Measurements from ENCODE around the gene PLN.

Gene PLN

GRCh38 chr6:118577972-118578371 lies 29.9 kb downstream of the PLN start:
- Histone ChIP-seq H3K27me3 (replicated peaks in 2 of 5; ENCODE audit: control insufficient read depth in 4 of 5, insufficient read depth in 5 of 5, low read length in 4 of 5) (no peaks in the 10 kb centered on the region), H3K9me3 (ENCODE audit: control extremely low read depth in 1 of 5, control insufficient read depth in 4 of 5, insufficient read depth in 2 of 5, low read depth in 1 of 5, low read length in 4 of 5) (peaks cover 9 to 57% (median 26%) of the 10 kb centered on the region in 5 experiments), H3K27ac (ENCODE audit: insufficient read depth in 1 of 2, low read depth in 1 of 2, low read length in 2 of 2, poor library complexity in 1 of 2, severe bottlenecking in 2 of 2) (no peak overlapping the region), H3K36me3 (ENCODE audit: control insufficient read depth in 4 of 4, insufficient read depth in 4 of 4, low read length in 3 of 4) (peaks cover 0 to 14% (median 10%) of the 10 kb centered on the region in 4 experiments), H3K4me3 (ENCODE audit: control insufficient read depth in 1 of 7, extremely low read depth in 1 of 7, insufficient read depth in 4 of 7, low read depth in 2 of 7, low read length in 6 of 7) (no peak overlapping the region), H3K4me1 (ENCODE audit: control extremely low read depth in 1 of 4, control insufficient read depth in 4 of 4, insufficient read depth in 4 of 4, low read length in 3 of 4) (peaks cover 0 to 2% (median 0%) of the 10 kb centered on the region in 4 experiments)
- 33% methylated on average over 2 of the region's 4 CpGs for WGBS (ENCODE audit: insufficient coverage)
- no peak for DNase-seq
- CTCF ChIA-PET, result no interaction called here
- POLR2A ChIA-PET, result no interaction called here

DNA sequence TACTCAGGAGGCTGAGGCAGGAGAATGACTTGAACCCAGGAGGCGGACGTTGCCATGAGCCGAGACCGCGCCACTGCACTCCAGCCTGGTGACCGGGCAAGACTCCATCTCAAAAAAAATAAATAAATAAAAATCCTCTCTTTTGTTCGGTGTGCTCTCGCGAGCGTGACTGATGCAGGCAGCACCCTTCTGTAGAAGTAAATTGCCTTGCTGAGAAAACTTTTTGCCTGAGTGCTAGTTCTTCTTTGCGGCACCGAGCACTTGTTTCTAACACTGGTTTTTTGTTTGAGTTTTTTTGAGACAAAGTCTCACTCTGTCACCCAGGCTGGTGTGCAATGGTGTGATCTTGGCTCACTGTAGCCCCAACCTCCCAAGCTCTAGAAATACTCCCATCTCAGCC lies 30.5 kb downstream of the PLN start:
- POLR2A ChIA-PET, result no interaction called here
- DNase-seq, result peak in 2 of 3 donors; percentile 22 to 42
- 97% methylated on average over 9 of the region's 12 CpGs for WGBS (ENCODE audit: insufficient coverage)
- Histone ChIP-seq H3K27ac (ENCODE audit: insufficient read depth in 1 of 2, low read depth in 1 of 2, low read length in 2 of 2, poor library complexity in 1 of 2, severe bottlenecking in 2 of 2) (no peak overlapping the region), H3K27me3 (replicated peaks in 2 of 5; ENCODE audit: control insufficient read depth in 4 of 5, insufficient read depth in 5 of 5, low read length in 4 of 5) (no peaks in the 10 kb centered on the region), H3K4me3 (ENCODE audit: control insufficient read depth in 1 of 7, extremely low read depth in 1 of 7, insufficient read depth in 4 of 7, low read depth in 2 of 7, low read length in 6 of 7) (no peak overlapping the region), H3K4me1 (ENCODE audit: control extremely low read depth in 1 of 4, control insufficient read depth in 4 of 4, insufficient read depth in 4 of 4, low read length in 3 of 4) (peaks cover 0 to 2% (median 0%) of the 10 kb centered on the region in 4 experiments), H3K36me3 (ENCODE audit: control insufficient read depth in 4 of 4, insufficient read depth in 4 of 4, low read length in 3 of 4) (peaks cover 0 to 14% (median 10%) of the 10 kb centered on the region in 4 experiments), H3K9me3 (ENCODE audit: control extremely low read depth in 1 of 5, control insufficient read depth in 4 of 5, insufficient read depth in 2 of 5, low read depth in 1 of 5, low read length in 4 of 5) (peaks cover 7 to 56% (median 26%) of the 10 kb centered on the region in 5 experiments)
- CTCF ChIA-PET, result interaction anchor here (1.9 kb wide), 1 partner anchor 19 kb away, joined by 5 read pairs; no protein-coding TSS in a partner anchor

- POLR2A ChIA-PET, result no interaction called here
- H3K9me3 ChIP-seq (ENCODE audit: control extremely low read depth in 1 of 5, control insufficient read depth in 4 of 5, insufficient read depth in 2 of 5, low read depth in 1 of 5, low read length in 4 of 5), result peaks cover 2 to 44% (median 20%) of the 10 kb centered on the region in 5 experiments
- CTCF ChIA-PET, result interaction anchor here (0.8 to 2.3 kb wide), 14 partner anchors 12 to 298 kb away, joined by 3 to 10 read pairs (median 4); no protein-coding TSS in a partner anchor
Observed at GRCh38 chr6:118579786-118580185, 31.7 kb downstream of the PLN start.

GRCh38 chr6:118580585-118581419 lies 32.7 kb downstream of the PLN start:
- 56% methylated on average over 9 of the region's 10 CpGs for WGBS (ENCODE audit: insufficient coverage)
- Histone ChIP-seq H3K9me3 (ENCODE audit: control extremely low read depth in 1 of 5, control insufficient read depth in 4 of 5, insufficient read depth in 2 of 5, low read depth in 1 of 5, low read length in 4 of 5) (peaks cover 2 to 34% (median 12%) of the 10 kb centered on the region in 5 experiments), H3K4me1 (ENCODE audit: control extremely low read depth in 1 of 4, control insufficient read depth in 4 of 4, insufficient read depth in 4 of 4, low read length in 3 of 4) (peaks cover 0 to 2% (median 0%) of the 10 kb centered on the region in 4 experiments), H3K27ac (ENCODE audit: insufficient read depth in 1 of 2, low read depth in 1 of 2, low read length in 2 of 2, poor library complexity in 1 of 2, severe bottlenecking in 2 of 2) (no peak overlapping the region), H3K4me3 (ENCODE audit: control insufficient read depth in 1 of 7, extremely low read depth in 1 of 7, insufficient read depth in 4 of 7, low read depth in 2 of 7, low read length in 6 of 7) (no peak overlapping the region), H3K27me3 (replicated peaks in 2 of 5; ENCODE audit: control insufficient read depth in 4 of 5, insufficient read depth in 5 of 5, low read length in 4 of 5) (no peaks in the 10 kb centered on the region), H3K36me3 (ENCODE audit: control insufficient read depth in 4 of 4, insufficient read depth in 4 of 4, low read length in 3 of 4) (peaks cover 0 to 5% (median 1%) of the 10 kb centered on the region in 4 experiments)
- peak; percentile 64 to 84 (median 78) for DNase-seq
- ChIA-PET CTCF (interaction anchor here (0.7 to 2.3 kb wide), 18 partner anchors 9 to 316 kb away, joined by 3 to 10 read pairs (median 4); no protein-coding TSS in a partner anchor), POLR2A (no interaction called here)

More at GRCh38 chr6:118579786-118580185, 31.7 kb downstream of the PLN start:
- Histone ChIP-seq H3K27me3 (replicated peaks in 2 of 5; ENCODE audit: control insufficient read depth in 4 of 5, insufficient read depth in 5 of 5, low read length in 4 of 5) (no peaks in the 10 kb centered on the region), H3K27ac (ENCODE audit: insufficient read depth in 1 of 2, low read depth in 1 of 2, low read length in 2 of 2, poor library complexity in 1 of 2, severe bottlenecking in 2 of 2) (no peak overlapping the region), H3K36me3 (ENCODE audit: control insufficient read depth in 4 of 4, insufficient read depth in 4 of 4, low read length in 3 of 4) (peaks cover 0 to 9% (median 5%) of the 10 kb centered on the region in 4 experiments), H3K4me3 (ENCODE audit: control insufficient read depth in 1 of 7, extremely low read depth in 1 of 7, insufficient read depth in 4 of 7, low read depth in 2 of 7, low read length in 6 of 7) (no peak overlapping the region), H3K4me1 (ENCODE audit: control extremely low read depth in 1 of 4, control insufficient read depth in 4 of 4, insufficient read depth in 4 of 4, low read length in 3 of 4) (peaks cover 0 to 2% (median 0%) of the 10 kb centered on the region in 4 experiments)
- WGBS (ENCODE audit: insufficient coverage), result 100% methylated on average over 1 of the region's 2 CpGs
- no peak for DNase-seq

GRCh38 chr6:118581489-118581959 lies 33.4 kb downstream of the PLN start:
- peaks cover 2 to 27% (median 11%) of the 10 kb centered on the region in 5 experiments for H3K9me3 ChIP-seq (ENCODE audit: control extremely low read depth in 1 of 5, control insufficient read depth in 4 of 5, insufficient read depth in 2 of 5, low read depth in 1 of 5, low read length in 4 of 5)
- H3K27me3 ChIP-seq (replicated peaks in 2 of 5; ENCODE audit: control insufficient read depth in 4 of 5, insufficient read depth in 5 of 5, low read length in 4 of 5), result no peaks in the 10 kb centered on the region
- peak in 1 of 3 donors; percentile 22 for DNase-seq
- peaks cover 0 to 2% (median 0%) of the 10 kb centered on the region in 4 experiments for H3K4me1 ChIP-seq (ENCODE audit: control extremely low read depth in 1 of 4, control insufficient read depth in 4 of 4, insufficient read depth in 4 of 4, low read length in 3 of 4)
- ChIA-PET CTCF (interaction anchor here (0.7 to 2.3 kb wide), 6 partner anchors 9 to 298 kb away, joined by 3 to 8 read pairs (median 4); no protein-coding TSS in a partner anchor), POLR2A (no interaction called here)
- no peak overlapping the region for H3K4me3 ChIP-seq (ENCODE audit: control insufficient read depth in 1 of 7, extremely low read depth in 1 of 7, insufficient read depth in 4 of 7, low read depth in 2 of 7, low read length in 6 of 7)
- peaks cover 0 to 5% (median 0%) of the 10 kb centered on the region in 4 experiments for H3K36me3 ChIP-seq (ENCODE audit: control insufficient read depth in 4 of 4, insufficient read depth in 4 of 4, low read length in 3 of 4)
- WGBS (ENCODE audit: insufficient coverage), result 88% methylated on average over 3 of the region's 5 CpGs
- no peak overlapping the region for H3K27ac ChIP-seq (ENCODE audit: insufficient read depth in 1 of 2, low read depth in 1 of 2, low read length in 2 of 2, poor library complexity in 1 of 2, severe bottlenecking in 2 of 2)

GRCh38 chr6:118584911-118585310 lies 36.8 kb downstream of the PLN start:
- no peaks in the 10 kb centered on the region for H3K27me3 ChIP-seq (replicated peaks in 2 of 5; ENCODE audit: control insufficient read depth in 4 of 5, insufficient read depth in 5 of 5, low read length in 4 of 5)
- H3K27ac ChIP-seq (ENCODE audit: insufficient read depth in 1 of 2, low read depth in 1 of 2, low read length in 2 of 2, poor library complexity in 1 of 2, severe bottlenecking in 2 of 2), result no peak overlapping the region
- H3K4me3 ChIP-seq (ENCODE audit: control insufficient read depth in 1 of 7, extremely low read depth in 1 of 7, insufficient read depth in 4 of 7, low read depth in 2 of 7, low read length in 6 of 7), result no peak overlapping the region
- ChIA-PET CTCF (interaction anchor here (0.9 to 2.8 kb wide), 4 partner anchors 13 to 34 kb away, joined by 3 to 9 read pairs (median 3); no protein-coding TSS in a partner anchor), POLR2A (interaction anchor here (0.6 kb wide), 1 partner anchor 719 kb away, joined by 3 read pairs; no protein-coding TSS in a partner anchor)
- 96% methylated on average over 5 of the region's 5 CpGs for WGBS (ENCODE audit: insufficient coverage)
- H3K4me1 ChIP-seq (ENCODE audit: control extremely low read depth in 1 of 4, control insufficient read depth in 4 of 4, insufficient read depth in 4 of 4, low read length in 3 of 4), result peaks cover 0 to 3% (median under 1%) of the 10 kb centered on the region in 4 experiments
- no peak for DNase-seq
- H3K36me3 ChIP-seq (ENCODE audit: control insufficient read depth in 4 of 4, insufficient read depth in 4 of 4, low read length in 3 of 4), result peaks cover 0 to 4% (median 0%) of the 10 kb centered on the region in 4 experiments
- H3K9me3 ChIP-seq (ENCODE audit: control extremely low read depth in 1 of 5, control insufficient read depth in 4 of 5, insufficient read depth in 2 of 5, low read depth in 1 of 5, low read length in 4 of 5), result peaks cover 0 to 4% (median 0%) of the 10 kb centered on the region in 5 experiments
